ENCODE data around the gene TXNL1. TPM values are rescaled to one million over a fixed set of nuclear protein-coding genes. Genes with fewer than 3 reads are reported as not detected.

TXNL1 gene
- total and polyA plus RNA-seq, 2 donors from 2014 or later, result 54.0 to 91.1 TPM

- Histone ChIP-seq H3K9me3 (ENCODE audit: control insufficient read depth in 2 of 3, insufficient read depth in 1 of 3, low read length in 3 of 3) (no peaks in the 10 kb centered on the region), H3K27ac (ENCODE audit: low read depth in 2 of 2, low read length in 2 of 2) (peak within 1 kb of the TSS; percentile 79 to 83), H3K36me3 (ENCODE audit: control insufficient read depth in 2 of 3, insufficient read depth in 3 of 3, low read length in 3 of 3) (no peaks in the 10 kb centered on the region), H3K27me3 (ENCODE audit: control insufficient read depth, insufficient read depth, low read length) (no peaks in the 10 kb centered on the region), H3K4me3 (ENCODE audit: low read length in 3 of 3) (peak within 1 kb of the TSS; percentile 89 to 97 (median 93)), H3K4me1 (ENCODE audit: control insufficient read depth in 2 of 3, insufficient read depth in 2 of 3, low read depth in 1 of 3, low read length in 3 of 3) (peaks cover 0 to 6% (median 6%) of the 10 kb centered on the region in 3 donors), H3K9ac (ENCODE audit: low read length in 3 of 3) (peak within 1 kb of the TSS; percentile 86 to 97 (median 95))
- intact Hi-C loops (cut with DNase I), result no loop called here
- TF ChIP-seq CTCF (IDR thresholded peaks at IDR 0.05; ENCODE audit: borderline replicate concordance, extremely low read depth, insufficient read depth), result peak; percentile 7
- DNase-seq (peak; percentile 98 to 99 (median 99)), FAIRE-seq (peak; percentile 57)
These were observed 12.8 kb upstream of the TXNL1 start, which contains the start of gene WDR7 for GRCh38 chr18:56650944-56651770. WDR7 (plus strand) TSS chr18:56651359; CDS start chr18:56672516, 21,157 bp downstream.

- no peak for TF ChIP-seq CTCF (IDR thresholded peaks at IDR 0.05; ENCODE audit: borderline replicate concordance, extremely low read depth, insufficient read depth)
- DNase-seq, result no peak
- Histone ChIP-seq H3K9me3 (ENCODE audit: control insufficient read depth in 2 of 3, insufficient read depth in 1 of 3, low read length in 3 of 3) (no peaks in the 10 kb centered on the region), H3K9ac (ENCODE audit: low read length in 3 of 3) (no peak overlapping the region), H3K27me3 (ENCODE audit: control insufficient read depth, insufficient read depth, low read length) (no peaks in the 10 kb centered on the region), H3K4me1 (ENCODE audit: control insufficient read depth in 2 of 3, insufficient read depth in 2 of 3, low read depth in 1 of 3, low read length in 3 of 3) (peaks cover 0 to 6% (median 6%) of the 10 kb centered on the region in 3 donors), H3K36me3 (ENCODE audit: control insufficient read depth in 2 of 3, insufficient read depth in 3 of 3, low read length in 3 of 3) (no peaks in the 10 kb centered on the region), H3K27ac (ENCODE audit: low read depth in 2 of 2, low read length in 2 of 2) (no peak overlapping the region), H3K4me3 (ENCODE audit: low read length in 3 of 3) (peak overlapping the region in 1 of 3 donors; percentile 93)
- no peak for FAIRE-seq
- intact Hi-C loops (cut with DNase I), result no loop called here
These were observed 11.6 kb upstream of the TXNL1 start for GRCh38 chr18:56649996-56650395.

GRCh38 chr18:56647951-56648893, 9.8 kb upstream of the TXNL1 start:
- H3K4me3 ChIP-seq (ENCODE audit: low read length in 3 of 3), result no peak overlapping the region
- DNase-seq (no peak), FAIRE-seq (no peak)
- intact Hi-C loops (cut with DNase I), result no loop called here
- H3K4me1 ChIP-seq (ENCODE audit: control insufficient read depth in 2 of 3, insufficient read depth in 2 of 3, low read depth in 1 of 3, low read length in 3 of 3), result peaks cover 0 to 6% (median 6%) of the 10 kb centered on the region in 3 donors
- no peaks in the 10 kb centered on the region for H3K36me3 ChIP-seq (ENCODE audit: control insufficient read depth in 2 of 3, insufficient read depth in 3 of 3, low read length in 3 of 3)
- no peak overlapping the region for H3K9ac ChIP-seq (ENCODE audit: low read length in 3 of 3)
- H3K27me3 ChIP-seq (ENCODE audit: control insufficient read depth, insufficient read depth, low read length), result no peaks in the 10 kb centered on the region
- TF ChIP-seq CTCF (IDR thresholded peaks at IDR 0.05; ENCODE audit: borderline replicate concordance, extremely low read depth, insufficient read depth), result no peak
- no peak overlapping the region for H3K27ac ChIP-seq (ENCODE audit: low read depth in 2 of 2, low read length in 2 of 2)
- H3K9me3 ChIP-seq (ENCODE audit: control insufficient read depth in 2 of 3, insufficient read depth in 1 of 3, low read length in 3 of 3), result no peaks in the 10 kb centered on the region
